C1 segment of cervical spinal cord (tissue), 14 donors: Measurements from ENCODE around the gene FLNC.

Experiments
- DNase-seq, 14 donors: peaks; one replicate each; lab custom pipeline; 2025; lab: John Stamatoyannopoulos, UW

Gene FLNC

GRCh38 chr7:128844777-128845311 is 14.6 kb downstream of the FLNC start:
- no peak for DNase-seq

- DNase-seq, result no peak
Observed at GRCh38 chr7:128845475-128845874, 15.3 kb downstream of the FLNC start.

DNA sequence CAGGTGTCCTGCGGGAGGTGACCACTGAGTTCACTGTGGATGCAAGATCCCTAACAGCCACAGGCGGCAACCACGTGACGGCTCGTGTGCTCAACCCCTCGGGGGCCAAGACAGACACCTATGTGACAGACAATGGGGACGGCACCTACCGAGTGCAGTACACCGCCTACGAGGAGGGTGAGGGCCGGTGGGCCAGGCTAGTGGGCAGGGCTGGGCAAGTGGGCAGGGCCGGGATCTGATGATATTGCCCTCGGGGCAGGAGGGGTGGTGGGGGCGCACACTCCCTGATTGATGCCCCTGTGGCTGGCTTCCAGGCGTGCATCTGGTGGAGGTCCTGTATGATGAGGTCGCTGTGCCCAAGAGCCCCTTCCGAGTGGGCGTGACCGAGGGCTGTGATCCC is 15.8 kb downstream of the FLNC start:
- DNase-seq, result no peak

- no peak for DNase-seq
Observed at GRCh38 chr7:128846781-128847444, 16.7 kb downstream of the FLNC start.

- DNase-seq, result no peak
Observed at GRCh38 chr7:128847721-128848211, 17.6 kb downstream of the FLNC start.

- DNase-seq, result no peak
Observed at GRCh38 chr7:128848289-128849155, 18.3 kb downstream of the FLNC start.

- DNase-seq, result no peak
Observed at GRCh38 chr7:128849156-128849515, 18.9 kb downstream of the FLNC start.

DNA sequence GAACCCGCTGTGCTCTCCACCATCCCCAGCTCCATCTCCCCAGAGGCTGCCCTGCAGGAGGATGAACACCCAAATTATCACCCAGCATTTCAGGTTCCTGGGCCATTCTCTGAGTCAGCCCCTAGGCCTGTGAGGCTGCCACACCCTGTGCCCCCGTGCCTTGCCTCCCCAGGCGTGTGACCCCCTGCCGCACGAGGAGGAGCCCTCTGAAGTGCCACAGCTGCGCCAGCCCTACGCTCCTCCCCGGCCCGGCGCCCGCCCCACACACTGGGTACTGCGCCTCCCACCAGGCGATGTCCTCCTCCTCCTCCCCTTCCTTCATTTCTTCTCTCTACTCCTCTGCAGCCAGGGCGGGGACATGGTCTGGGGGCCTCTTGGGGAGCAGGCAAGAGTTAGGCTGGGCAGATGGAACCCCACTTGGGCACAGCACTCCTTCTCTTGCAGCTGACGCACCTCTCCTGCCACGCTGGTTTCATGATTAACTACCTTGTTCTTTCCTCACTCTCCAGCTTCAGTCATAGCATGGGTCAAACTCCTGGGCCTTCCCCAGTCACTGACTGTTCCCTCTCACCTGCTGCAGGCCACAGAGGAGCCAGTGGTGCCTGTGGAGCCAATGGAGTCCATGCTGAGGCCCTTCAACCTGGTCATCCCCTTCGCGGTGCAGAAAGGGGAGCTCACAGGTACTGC is 19.7 kb downstream of the FLNC start:
- no peak for DNase-seq

DNA sequence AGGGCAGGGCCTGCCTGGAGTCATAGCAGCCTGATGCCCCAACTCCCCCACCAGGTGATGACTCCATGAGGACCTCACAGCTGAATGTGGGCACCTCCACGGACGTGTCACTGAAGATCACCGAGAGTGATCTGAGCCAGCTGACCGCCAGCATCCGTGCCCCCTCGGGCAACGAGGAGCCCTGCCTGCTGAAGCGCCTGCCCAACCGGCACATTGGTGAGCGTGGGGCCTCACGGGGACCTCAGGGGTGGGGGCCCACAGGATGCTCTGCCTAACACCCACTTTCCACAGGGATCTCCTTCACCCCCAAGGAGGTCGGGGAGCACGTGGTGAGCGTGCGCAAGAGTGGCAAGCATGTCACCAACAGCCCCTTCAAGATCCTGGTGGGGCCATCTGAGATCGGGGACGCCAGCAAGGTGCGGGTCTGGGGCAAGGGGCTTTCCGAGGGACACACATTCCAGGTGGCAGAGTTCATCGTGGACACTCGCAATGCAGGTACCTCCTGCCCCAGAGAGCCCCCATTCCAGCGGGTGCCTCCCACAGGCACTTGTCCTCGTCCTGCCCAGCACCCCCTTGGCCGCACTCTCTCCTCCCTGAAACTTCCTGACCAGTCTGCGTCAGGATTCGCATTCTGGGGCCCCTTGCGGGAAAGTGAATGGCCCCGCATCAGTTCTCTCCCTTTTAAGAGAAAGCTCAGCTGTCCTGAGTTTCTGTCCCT is 22.5 kb downstream of the FLNC start:
- no peak for DNase-seq

DNA sequence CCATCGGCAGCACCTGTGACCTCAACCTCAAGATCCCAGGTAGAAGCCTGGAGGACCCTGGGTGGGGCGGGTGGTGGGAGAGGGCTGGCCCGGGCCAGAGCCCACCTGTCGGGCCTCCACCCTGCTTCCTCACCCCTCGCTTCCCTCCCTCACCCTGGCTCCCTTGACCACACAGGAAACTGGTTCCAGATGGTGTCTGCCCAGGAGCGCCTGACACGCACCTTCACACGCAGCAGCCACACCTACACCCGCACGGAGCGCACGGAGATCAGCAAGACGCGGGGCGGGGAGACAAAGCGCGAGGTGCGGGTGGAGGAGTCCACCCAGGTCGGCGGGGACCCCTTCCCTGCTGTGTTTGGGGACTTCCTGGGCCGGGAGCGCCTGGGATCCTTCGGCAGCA is 23.6 kb downstream of the FLNC start:
- no peak for DNase-seq

GRCh38 chr7:128854396-128854795 is 24.2 kb downstream of the FLNC start:
- no peak for DNase-seq

GRCh38 chr7:128855559-128855958 is 25.4 kb downstream of the FLNC start:
- DNase-seq, result no peak

GRCh38 chr7:128856001-128856718 is 26.0 kb downstream of the FLNC start:
- DNase-seq, result no peak

DNA sequence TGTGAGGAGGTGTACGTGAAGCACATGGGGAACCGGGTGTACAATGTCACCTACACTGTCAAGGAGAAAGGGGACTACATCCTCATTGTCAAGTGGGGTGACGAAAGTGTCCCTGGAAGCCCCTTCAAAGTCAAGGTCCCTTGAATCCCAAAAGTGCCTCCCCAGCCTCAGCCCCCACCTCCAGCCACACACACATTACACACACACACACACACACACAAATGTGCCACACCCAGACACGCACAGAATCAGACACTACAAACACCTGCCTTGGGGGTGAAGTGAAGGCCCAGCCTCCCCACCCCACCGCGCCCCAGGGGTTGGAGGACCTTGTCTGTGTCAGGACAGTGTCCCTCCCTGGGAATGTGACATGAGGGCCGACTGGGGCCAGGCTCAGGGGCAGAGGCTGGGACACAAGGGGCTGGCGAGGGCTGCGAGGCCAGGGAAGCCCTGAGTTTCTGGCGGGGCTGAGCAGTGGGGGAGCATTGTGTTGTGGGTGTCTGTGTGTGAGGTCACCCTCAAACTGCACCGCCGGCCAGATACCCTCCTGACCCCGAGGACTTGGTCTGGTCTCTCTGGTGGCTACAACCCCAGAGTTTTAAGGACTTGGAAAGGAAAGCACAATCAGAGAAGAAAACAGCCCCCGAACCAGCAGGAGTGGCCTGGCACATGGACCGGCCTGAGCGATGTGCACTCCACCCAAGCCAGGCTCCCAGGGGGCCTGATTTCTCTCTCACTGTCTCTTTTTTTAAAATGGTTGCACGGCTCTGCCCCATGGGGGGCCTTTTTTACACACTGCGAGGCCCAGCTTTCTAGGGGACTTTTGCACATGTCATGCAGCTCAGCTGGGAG is 28.4 kb downstream of the FLNC start:
- no peak for DNase-seq

DNA sequence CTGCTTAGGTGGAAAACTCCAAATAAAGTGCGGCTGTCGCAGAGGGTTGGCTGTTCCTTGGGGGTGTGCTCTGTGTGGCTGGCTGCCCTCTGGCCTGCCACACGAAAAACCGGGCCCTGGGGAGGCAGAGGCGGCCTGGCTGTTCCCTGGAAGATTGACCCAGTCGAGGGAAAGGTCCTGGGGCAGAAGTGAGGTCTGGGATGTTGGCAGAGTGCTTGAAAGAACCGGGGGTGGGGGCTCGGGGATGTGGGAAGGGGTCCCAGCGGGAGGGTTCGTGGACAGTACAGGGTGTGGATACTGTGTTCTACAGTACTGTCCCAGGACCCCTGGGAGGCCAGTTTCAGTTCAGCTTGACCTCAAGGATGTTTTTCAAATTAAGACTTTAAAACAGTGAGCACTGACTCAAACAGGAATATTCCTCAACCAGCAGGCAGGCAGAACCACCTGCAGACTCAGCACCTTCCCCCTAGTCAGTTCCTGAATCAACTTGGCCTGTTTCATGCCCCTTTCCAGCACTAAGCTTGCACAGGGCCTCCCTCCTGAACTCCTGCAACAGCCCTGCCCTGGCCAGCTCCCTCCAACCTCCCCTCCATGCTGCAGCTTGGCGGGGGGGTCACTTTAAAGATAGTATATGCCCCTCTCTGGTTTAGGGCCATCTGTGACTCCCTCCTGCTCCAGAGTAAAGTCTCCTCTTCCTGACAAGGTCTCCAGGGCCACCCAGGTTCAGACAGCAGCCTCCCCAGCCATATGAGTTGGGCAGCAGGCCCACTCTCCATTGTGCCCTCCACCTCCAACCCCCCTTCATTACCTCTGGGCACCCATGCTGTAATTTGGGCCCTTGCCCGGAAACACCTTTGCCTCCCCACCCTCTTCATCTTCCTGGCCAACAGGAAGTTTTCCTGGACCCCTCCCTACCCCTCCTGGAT is 29.3 kb downstream of the FLNC start:
- no peak for DNase-seq

- DNase-seq, result peak in 1 of 14 donors; percentile 37
Observed at GRCh38 chr7:128860158-128861073, 30.2 kb downstream of the FLNC start.

- no peak for DNase-seq
Observed at GRCh38 chr7:128861957-128862570, 31.9 kb downstream of the FLNC start.
